Measurements from ENCODE around the gene RERE.

GRCh38 chr1:8578132-8578877 is 239.1 kb downstream of the RERE start:
- TF ChIP-seq CTCF (IDR thresholded peaks at IDR 0.05), result no peak
- TF ChIP-seq POLR2A (IDR thresholded peaks at IDR 0.05), result no peak

All from uterus (tissue), 2 donors.